Heart left ventricle (tissue), 13 donors: ENCODE measurements around the gene SIGLEC5.

Source experiments
- POLR2A ChIP-seq, 2 donors: fragments of 450-650 bp; IDR thresholded peaks; one replicate each; pipeline ENCODE4 v1.6.1; 2017; ENCODE audit warnings: antibody characterized with exemption in 2 of 2, mild to moderate bottlenecking in 2 of 2, moderate library complexity in 2 of 2
- TF ChIP-seq, protein P1 (sequence below), 12 donors: fragments of 200-600 bp; sonication (generic) in 4 of 12; IDR thresholded peaks; one replicate each; pipeline versions ENCODE4 v1.5.0 to v1.8.0; 2018 to 2022; ENCODE audit warnings: antibody characterized with exemption in 12 of 12, mild to moderate bottlenecking in 5 of 12
- donor health status: ischemic (EF 13 %, LVEDD 7.1; RV severe dilation, severe dysfunction).
- donor health status: DM: no; HTN: yes; CAD: no.
- donor health status: DM: no; HTN: no; CAD: no.
- donor health status: ischemic (EF 25% LVEDD 6.9; RV normal size, moderate dysfunction).
- donor health status: ischemic (EF 25% LVEDD 5.7; RV mildly dilated, moderate dysfunction).
- donor health status: ischemic (EF 35%, LVEDD 5.7; RV mildly dilated, moderate dysfunction).
- donor health status: nonischemic (EF 11% LVEDD 7.7; RV severe dilation, severe dysfunction).
- donor health status: DM: yes; HTN: yes; CAD: no.
- donor health status: PGD.
- donor health status: ischemic (EF 29% LVEDD 5.4; RV normal size, mild dysfunction).
- donor health status: nonischemic (EF 23%, LVEDD 6.1; RV moderate dilation, normal function).

DNA sequence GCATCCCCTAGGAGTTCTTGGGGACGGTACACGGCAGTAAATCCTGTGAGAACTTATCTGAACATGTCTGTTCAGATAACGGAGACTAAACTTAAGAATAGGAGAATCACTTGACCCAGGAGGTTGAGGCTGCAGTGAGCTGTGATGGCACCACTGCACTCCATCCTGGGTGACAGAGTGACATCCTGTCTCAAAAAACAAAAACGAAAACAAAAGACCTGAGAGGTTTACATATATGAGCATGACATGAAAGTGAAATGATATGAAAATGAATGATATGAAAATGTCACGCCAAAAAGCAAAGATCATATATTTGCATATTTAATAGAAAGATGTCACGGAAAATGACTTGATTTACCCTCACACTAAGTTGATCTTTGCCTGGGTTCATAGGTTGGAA lies 53.4 kb downstream of the SIGLEC5 start:
- TF ChIP-seq, protein P1, sequence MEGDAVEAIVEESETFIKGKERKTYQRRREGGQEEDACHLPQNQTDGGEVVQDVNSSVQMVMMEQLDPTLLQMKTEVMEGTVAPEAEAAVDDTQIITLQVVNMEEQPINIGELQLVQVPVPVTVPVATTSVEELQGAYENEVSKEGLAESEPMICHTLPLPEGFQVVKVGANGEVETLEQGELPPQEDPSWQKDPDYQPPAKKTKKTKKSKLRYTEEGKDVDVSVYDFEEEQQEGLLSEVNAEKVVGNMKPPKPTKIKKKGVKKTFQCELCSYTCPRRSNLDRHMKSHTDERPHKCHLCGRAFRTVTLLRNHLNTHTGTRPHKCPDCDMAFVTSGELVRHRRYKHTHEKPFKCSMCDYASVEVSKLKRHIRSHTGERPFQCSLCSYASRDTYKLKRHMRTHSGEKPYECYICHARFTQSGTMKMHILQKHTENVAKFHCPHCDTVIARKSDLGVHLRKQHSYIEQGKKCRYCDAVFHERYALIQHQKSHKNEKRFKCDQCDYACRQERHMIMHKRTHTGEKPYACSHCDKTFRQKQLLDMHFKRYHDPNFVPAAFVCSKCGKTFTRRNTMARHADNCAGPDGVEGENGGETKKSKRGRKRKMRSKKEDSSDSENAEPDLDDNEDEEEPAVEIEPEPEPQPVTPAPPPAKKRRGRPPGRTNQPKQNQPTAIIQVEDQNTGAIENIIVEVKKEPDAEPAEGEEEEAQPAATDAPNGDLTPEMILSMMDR (IDR thresholded peaks at IDR 0.05), result no peak
- TF ChIP-seq POLR2A (IDR thresholded peaks at IDR 0.05), result no peak
